ENCODE data around the gene GRB7. TPM values are rescaled to one million over a fixed set of nuclear protein-coding genes. Genes with fewer than 3 reads are reported as not detected.
"Not testable (repeated sequence)": the region's sequence is repeated elsewhere in the genome, so short reads cannot be mapped to it uniquely, and the experiment has no call there.

Gene GRB7
- total RNA-seq (2012; rRNA removed), result 0.22 TPM in 1 of 2 replicates, not detected in the other

GRCh38 chr17:39737760-39738567, at the start of gene GRB7:
GRB7 (plus strand) TSS chr17:39737938; CDS start chr17:39742302, 4,364 bp downstream.
- Histone ChIP-seq H3K4me1 (ENCODE audit: control insufficient read depth, insufficient read depth, low read length) (peaks cover 31% of the 10 kb centered on the region), H3K4me3 (ENCODE audit: low read length) (no peak within 1 kb of the TSS), H3K36me3 (ENCODE audit: insufficient read depth, low read length) (no peaks in the 10 kb centered on the region), H3K9me3 (replicated peaks; ENCODE audit: low read length) (no peaks in the 10 kb centered on the region), H3K9ac (ENCODE audit: low read depth, low read length) (no peak within 1 kb of the TSS), H3K4me2 (ENCODE audit: low read length) (peak within 1 kb of the TSS; percentile 59), H3K27me3 (ENCODE audit: control insufficient read depth, insufficient read depth, low read length) (peaks cover 32% of the 10 kb centered on the region)

- Histone ChIP-seq H3K36me3 (ENCODE audit: insufficient read depth, low read length) (peaks cover 2% of the 10 kb centered on the region), H3K27me3 (ENCODE audit: control insufficient read depth, insufficient read depth, low read length) (no peaks in the 10 kb centered on the region), H3K9ac (ENCODE audit: low read depth, low read length) (peak overlapping the region; percentile 81), H3K9me3 (replicated peaks; ENCODE audit: low read length) (no peaks in the 10 kb centered on the region), H3K4me3 (ENCODE audit: low read length) (peak overlapping the region; percentile 74), H3K4me1 (ENCODE audit: control insufficient read depth, insufficient read depth, low read length) (peaks cover 11% of the 10 kb centered on the region), H3K4me2 (ENCODE audit: low read length) (peak overlapping the region; percentile 82)
These were observed 49.3 kb upstream of the GRB7 start for GRCh38 chr17:39688475-39688835.

GRCh38 chr17:39688945-39689344, 48.8 kb upstream of the GRB7 start:
- peak overlapping the region; percentile 74 for H3K4me3 ChIP-seq (ENCODE audit: low read length)
- H3K4me1 ChIP-seq (ENCODE audit: control insufficient read depth, insufficient read depth, low read length), result peaks cover 11% of the 10 kb centered on the region
- peak overlapping the region; percentile 81 for H3K9ac ChIP-seq (ENCODE audit: low read depth, low read length)
- peaks cover 2% of the 10 kb centered on the region for H3K36me3 ChIP-seq (ENCODE audit: insufficient read depth, low read length)
- H3K27me3 ChIP-seq (ENCODE audit: control insufficient read depth, insufficient read depth, low read length), result no peaks in the 10 kb centered on the region
- H3K4me2 ChIP-seq (ENCODE audit: low read length), result peak overlapping the region; percentile 82
- no peaks in the 10 kb centered on the region for H3K9me3 ChIP-seq (replicated peaks; ENCODE audit: low read length)

- no peak overlapping the region for H3K9ac ChIP-seq (ENCODE audit: low read depth, low read length)
- H3K4me1 ChIP-seq (ENCODE audit: control insufficient read depth, insufficient read depth, low read length), result peaks cover 4% of the 10 kb centered on the region
- no peaks in the 10 kb centered on the region for H3K9me3 ChIP-seq (replicated peaks; ENCODE audit: low read length)
- H3K4me2 ChIP-seq (ENCODE audit: low read length), result no peak overlapping the region
- H3K27me3 ChIP-seq (ENCODE audit: control insufficient read depth, insufficient read depth, low read length), result no peaks in the 10 kb centered on the region
- no peaks in the 10 kb centered on the region for H3K36me3 ChIP-seq (ENCODE audit: insufficient read depth, low read length)
- no peak overlapping the region for H3K4me3 ChIP-seq (ENCODE audit: low read length)
These were observed 43.1 kb upstream of the GRB7 start for GRCh38 chr17:39694593-39694992.

GRCh38 chr17:39695089-39695474, 42.7 kb upstream of the GRB7 start:
- no peak overlapping the region for H3K4me2 ChIP-seq (ENCODE audit: low read length)
- no peak overlapping the region for H3K9ac ChIP-seq (ENCODE audit: low read depth, low read length)
- no peak overlapping the region for H3K4me3 ChIP-seq (ENCODE audit: low read length)
- peaks cover 4% of the 10 kb centered on the region for H3K4me1 ChIP-seq (ENCODE audit: control insufficient read depth, insufficient read depth, low read length)
- H3K36me3 ChIP-seq (ENCODE audit: insufficient read depth, low read length), result no peaks in the 10 kb centered on the region
- H3K27me3 ChIP-seq (ENCODE audit: control insufficient read depth, insufficient read depth, low read length), result no peaks in the 10 kb centered on the region
- H3K9me3 ChIP-seq (replicated peaks; ENCODE audit: low read length), result no peaks in the 10 kb centered on the region

GRCh38 chr17:39696731-39697130, 41.0 kb upstream of the GRB7 start:
- no peak overlapping the region for H3K4me2 ChIP-seq (ENCODE audit: low read length)
- no peak overlapping the region for H3K4me3 ChIP-seq (ENCODE audit: low read length)
- no peak overlapping the region for H3K9ac ChIP-seq (ENCODE audit: low read depth, low read length)
- H3K9me3 ChIP-seq (replicated peaks; ENCODE audit: low read length), result no peaks in the 10 kb centered on the region
- peaks cover 12% of the 10 kb centered on the region for H3K4me1 ChIP-seq (ENCODE audit: control insufficient read depth, insufficient read depth, low read length)
- no peaks in the 10 kb centered on the region for H3K27me3 ChIP-seq (ENCODE audit: control insufficient read depth, insufficient read depth, low read length)
- no peaks in the 10 kb centered on the region for H3K36me3 ChIP-seq (ENCODE audit: insufficient read depth, low read length)

- H3K4me3 ChIP-seq (ENCODE audit: low read length), result no peak overlapping the region
- no peak overlapping the region for H3K9ac ChIP-seq (ENCODE audit: low read depth, low read length)
- no peak overlapping the region for H3K4me2 ChIP-seq (ENCODE audit: low read length)
- no peaks in the 10 kb centered on the region for H3K36me3 ChIP-seq (ENCODE audit: insufficient read depth, low read length)
- no peaks in the 10 kb centered on the region for H3K9me3 ChIP-seq (replicated peaks; ENCODE audit: low read length)
- no peaks in the 10 kb centered on the region for H3K27me3 ChIP-seq (ENCODE audit: control insufficient read depth, insufficient read depth, low read length)
- peaks cover 13% of the 10 kb centered on the region for H3K4me1 ChIP-seq (ENCODE audit: control insufficient read depth, insufficient read depth, low read length)
These were observed 39.8 kb upstream of the GRB7 start for GRCh38 chr17:39697961-39698360.

GRCh38 chr17:39699157-39699817, 38.5 kb upstream of the GRB7 start:
- not testable (repeated sequence) for H3K36me3 ChIP-seq (ENCODE audit: insufficient read depth, low read length); H3K9me3 ChIP-seq (replicated peaks; ENCODE audit: low read length); H3K27me3 ChIP-seq (ENCODE audit: control insufficient read depth, insufficient read depth, low read length)
- Histone ChIP-seq H3K4me2 (ENCODE audit: low read length) (peak overlapping the region; percentile 99), H3K9ac (ENCODE audit: low read depth, low read length) (peak overlapping the region; percentile 89), H3K4me3 (ENCODE audit: low read length) (peak overlapping the region; percentile 91), H3K4me1 (ENCODE audit: control insufficient read depth, insufficient read depth, low read length) (peaks cover 13% of the 10 kb centered on the region)

- peak within 1 kb of the TSS; percentile 89 for H3K9ac ChIP-seq (ENCODE audit: low read depth, low read length)
- H3K27me3 ChIP-seq (ENCODE audit: control insufficient read depth, insufficient read depth, low read length), result no peaks in the 10 kb centered on the region
- peaks cover 5% of the 10 kb centered on the region for H3K36me3 ChIP-seq (ENCODE audit: insufficient read depth, low read length)
- H3K4me2 ChIP-seq (ENCODE audit: low read length), result peak within 1 kb of the TSS; percentile 99
- H3K9me3 ChIP-seq (replicated peaks; ENCODE audit: low read length), result no peaks in the 10 kb centered on the region
- peak within 1 kb of the TSS; percentile 91 for H3K4me3 ChIP-seq (ENCODE audit: low read length)
- H3K4me1 ChIP-seq (ENCODE audit: control insufficient read depth, insufficient read depth, low read length), result peaks cover 16% of the 10 kb centered on the region
These were observed 38.0 kb upstream of the GRB7 start, which contains the start of gene ERBB2 for GRCh38 chr17:39699818-39700147. ERBB2 (plus strand) TSS chr17:39700064; CDS start chr17:39700239, 175 bp downstream.

GRCh38 chr17:39700148-39700987, 37.4 kb upstream of the GRB7 start:
- Histone ChIP-seq H3K9me3 (replicated peaks; ENCODE audit: low read length) (no peaks in the 10 kb centered on the region), H3K36me3 (ENCODE audit: insufficient read depth, low read length) (peaks cover 5% of the 10 kb centered on the region), H3K4me3 (ENCODE audit: low read length) (peak overlapping the region; percentile 91), H3K4me2 (ENCODE audit: low read length) (peak overlapping the region; percentile 99), H3K4me1 (ENCODE audit: control insufficient read depth, insufficient read depth, low read length) (peaks cover 16% of the 10 kb centered on the region), H3K27me3 (ENCODE audit: control insufficient read depth, insufficient read depth, low read length) (no peaks in the 10 kb centered on the region), H3K9ac (ENCODE audit: low read depth, low read length) (peak overlapping the region; percentile 89)

Measured in skeletal muscle satellite cell (primary cell).